Gastroesophageal sphincter (tissue), 4 donors: Measurements from ENCODE around the gene FBXO46. TPM values are rescaled to one million over a fixed set of nuclear protein-coding genes. Genes with fewer than 3 reads are reported as not detected.

ENCODE experiments used
- ATAC-seq: fragments of 150-250 bp; one replicate; pipeline ENCODE4 v1.9.1; 2016; ENCODE audit warnings: mild to moderate bottlenecking, moderate library complexity
- H3K27ac ChIP-seq, 4 donors: fragments of 200-600 bp; sonication (generic) in 3 of 4; 1 replicate in 3 of 4; 2 replicates in 1 of 4; pipeline ENCODE4 v1.5.1; 2016 to 2019
- H3K27me3 ChIP-seq: fragments of 200-600 bp; sonication (generic); one replicate; pipeline ENCODE4 v1.5.1; 2019
- H3K36me3 ChIP-seq, 2 donors: fragments of 200-600 bp; sonication (generic); one replicate each; pipeline ENCODE4 v1.5.1; 2019; ENCODE audit warnings: control low read depth in 1 of 2
- H3K4me1 ChIP-seq, 3 donors: fragments of 200-600 bp; sonication (generic); 1 replicate in 2 of 3; 2 replicates in 1 of 3; pipeline ENCODE4 v1.5.1; 2016 to 2019; ENCODE audit warnings: control low read depth in 2 of 3
- H3K4me3 ChIP-seq, 2 donors: fragments of 200-600 bp; sonication (generic); one replicate each; pipeline ENCODE4 v1.5.1; 2019; ENCODE audit warnings: mild to moderate bottlenecking in 1 of 2, moderate library complexity in 1 of 2
- H3K9me3 ChIP-seq, 3 donors: fragments of 200-600 bp; sonication (generic); one replicate each; pipeline ENCODE4 v1.5.1; 2017 to 2019; ENCODE audit warnings: control low read depth in 2 of 3
- EP300 ChIP-seq: sonication (generic); formaldehyde crosslinking; IDR thresholded peaks from one replicate; pipeline ENCODE4 v1.6.1; 2017; ENCODE audit warnings: antibody characterized with exemption, mild to moderate bottlenecking
- POLR2A ChIP-seq, 2 donors: fragments of 450-650 bp; IDR thresholded peaks; one replicate each; pipeline ENCODE4 v1.6.1; 2017; ENCODE audit warnings: antibody characterized with exemption in 2 of 2, mild to moderate bottlenecking in 2 of 2, moderate library complexity in 1 of 2
- POLR2AphosphoS5 ChIP-seq: sonication (generic); formaldehyde crosslinking; IDR thresholded peaks from one replicate; pipeline ENCODE4 v1.6.1; 2017; ENCODE audit warnings: antibody characterized with exemption
- WGBS, 2 donors: methylation state at CpG; one replicate each; pipeline ENCODE4 v1.1.5; 2018; ENCODE audit warnings: low coverage in 1 of 2; 5-methylcytosine and 5-hydroxymethylcytosine counted together
- total RNA-seq, 4 donors: library from RNA; depleted of rRNA; stranded (reverse); fragments of >200 nt; gene quantifications; one replicate each; pipeline ENCODE4 v1.1.0, GENCODE V29; 2016
- TF ChIP-seq, protein P1 (sequence below), 4 experiments: fragments of 200-600 bp in 2 of 4; fragments of 450-650 bp in 2 of 4; sonication (generic) in 1 of 4; IDR thresholded peaks; one replicate each; pipeline ENCODE4 v1.5.1; 2017 to 2019; ENCODE audit warnings: antibody characterized with exemption in 4 of 4, mild to moderate bottlenecking in 2 of 4, moderate library complexity in 2 of 4

Gene FBXO46
- total RNA-seq, 4 donors from 2014 or later: 12.1 to 20.5 (median 14.9) TPM

DNA sequence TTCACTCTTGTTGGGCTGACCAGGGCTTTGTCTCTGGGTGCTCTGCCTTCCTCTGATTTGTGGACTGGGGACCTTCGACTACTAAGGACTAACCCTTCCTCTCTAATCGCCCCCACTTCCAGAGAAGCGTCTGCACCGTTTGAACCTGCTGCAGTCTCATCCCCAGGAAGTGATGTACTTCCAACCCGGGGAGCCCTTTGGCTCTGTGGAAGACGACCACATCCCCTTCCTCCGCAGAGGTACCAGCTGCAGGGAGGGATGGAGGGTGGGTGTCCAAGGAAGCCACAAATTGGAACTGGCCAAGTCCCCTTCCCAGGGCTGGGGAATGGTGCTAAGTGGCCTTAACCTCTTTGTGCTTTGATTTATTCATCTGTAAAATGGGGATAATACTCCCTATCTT is 29.0 kb downstream of the FBXO46 start:
- 60 to 76% methylated on average over 1 to 5 of the region's 7 CpGs for WGBS, 2 donors
- Histone ChIP-seq H3K9me3 (no peaks in the 10 kb centered on the region), H3K27me3 (no peaks in the 10 kb centered on the region), H3K4me1 (no peaks in the 10 kb centered on the region), H3K36me3 (peaks cover 0 to 44% of the 10 kb centered on the region in 2 donors), H3K4me3 (no peak overlapping the region), H3K27ac (no peak overlapping the region)
- TF ChIP-seq POLR2AphosphoS5 (no peak), EP300 (no peak), POLR2A (IDR thresholded peaks at IDR 0.05) (no peak)
- TF ChIP-seq, protein P1, sequence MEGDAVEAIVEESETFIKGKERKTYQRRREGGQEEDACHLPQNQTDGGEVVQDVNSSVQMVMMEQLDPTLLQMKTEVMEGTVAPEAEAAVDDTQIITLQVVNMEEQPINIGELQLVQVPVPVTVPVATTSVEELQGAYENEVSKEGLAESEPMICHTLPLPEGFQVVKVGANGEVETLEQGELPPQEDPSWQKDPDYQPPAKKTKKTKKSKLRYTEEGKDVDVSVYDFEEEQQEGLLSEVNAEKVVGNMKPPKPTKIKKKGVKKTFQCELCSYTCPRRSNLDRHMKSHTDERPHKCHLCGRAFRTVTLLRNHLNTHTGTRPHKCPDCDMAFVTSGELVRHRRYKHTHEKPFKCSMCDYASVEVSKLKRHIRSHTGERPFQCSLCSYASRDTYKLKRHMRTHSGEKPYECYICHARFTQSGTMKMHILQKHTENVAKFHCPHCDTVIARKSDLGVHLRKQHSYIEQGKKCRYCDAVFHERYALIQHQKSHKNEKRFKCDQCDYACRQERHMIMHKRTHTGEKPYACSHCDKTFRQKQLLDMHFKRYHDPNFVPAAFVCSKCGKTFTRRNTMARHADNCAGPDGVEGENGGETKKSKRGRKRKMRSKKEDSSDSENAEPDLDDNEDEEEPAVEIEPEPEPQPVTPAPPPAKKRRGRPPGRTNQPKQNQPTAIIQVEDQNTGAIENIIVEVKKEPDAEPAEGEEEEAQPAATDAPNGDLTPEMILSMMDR (IDR thresholded peaks at IDR 0.05): no peak
- no peak for ATAC-seq

DNA sequence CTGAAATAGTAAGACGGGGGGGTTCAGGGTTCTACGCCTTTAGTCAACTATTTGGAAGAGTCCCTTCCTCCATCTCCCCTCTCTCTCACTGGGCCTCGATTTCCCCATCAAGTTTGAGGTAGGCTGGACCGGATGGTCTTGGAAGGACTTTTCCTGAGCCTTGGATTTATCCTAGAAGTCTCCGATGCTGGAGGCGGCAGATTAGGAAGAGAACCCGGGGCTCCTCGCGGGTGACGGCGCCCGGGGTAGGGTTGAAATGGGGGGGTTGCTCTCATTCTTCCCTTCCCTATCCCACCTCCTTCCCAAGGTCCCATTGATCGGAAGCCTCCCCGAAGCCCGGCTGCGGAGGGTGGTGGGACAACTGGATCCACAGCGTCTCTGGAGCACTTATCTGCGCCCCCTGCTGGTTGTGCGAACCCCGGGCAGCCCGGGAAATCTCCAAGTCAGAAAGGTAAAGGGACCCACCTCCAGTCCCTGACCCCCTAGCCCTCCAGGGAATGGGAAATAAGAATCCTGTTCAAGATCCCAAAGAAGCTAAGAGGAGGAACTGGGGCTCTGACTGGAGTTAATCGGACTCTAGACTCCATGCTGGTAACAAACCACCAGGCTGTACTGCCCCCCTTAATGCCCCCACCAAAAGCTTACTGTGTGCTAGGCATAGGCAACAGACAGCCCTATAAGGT is 37.4 kb downstream of the FBXO46 start:
- Histone ChIP-seq H3K4me3 (peak overlapping the region; percentile 82 to 86), H3K4me1 (peaks cover 0 to 26% (median 10%) of the 10 kb centered on the region in 3 donors), H3K27ac (peak overlapping the region; percentile 73 to 97 (median 94)), H3K27me3 (no peaks in the 10 kb centered on the region), H3K36me3 (peaks cover 0 to 36% of the 10 kb centered on the region in 2 donors), H3K9me3 (no peaks in the 10 kb centered on the region)
- TF ChIP-seq POLR2A (IDR thresholded peaks at IDR 0.05): no peak
- TF ChIP-seq, protein P1 (IDR thresholded peaks at IDR 0.05): peak in 3 of 4 experiments; percentile 78 to 91 (median 86)
- ATAC-seq: no peak
- 0 to 40% methylated on average over 1 to 3 of the region's 22 CpGs for WGBS, 2 donors

DNA sequence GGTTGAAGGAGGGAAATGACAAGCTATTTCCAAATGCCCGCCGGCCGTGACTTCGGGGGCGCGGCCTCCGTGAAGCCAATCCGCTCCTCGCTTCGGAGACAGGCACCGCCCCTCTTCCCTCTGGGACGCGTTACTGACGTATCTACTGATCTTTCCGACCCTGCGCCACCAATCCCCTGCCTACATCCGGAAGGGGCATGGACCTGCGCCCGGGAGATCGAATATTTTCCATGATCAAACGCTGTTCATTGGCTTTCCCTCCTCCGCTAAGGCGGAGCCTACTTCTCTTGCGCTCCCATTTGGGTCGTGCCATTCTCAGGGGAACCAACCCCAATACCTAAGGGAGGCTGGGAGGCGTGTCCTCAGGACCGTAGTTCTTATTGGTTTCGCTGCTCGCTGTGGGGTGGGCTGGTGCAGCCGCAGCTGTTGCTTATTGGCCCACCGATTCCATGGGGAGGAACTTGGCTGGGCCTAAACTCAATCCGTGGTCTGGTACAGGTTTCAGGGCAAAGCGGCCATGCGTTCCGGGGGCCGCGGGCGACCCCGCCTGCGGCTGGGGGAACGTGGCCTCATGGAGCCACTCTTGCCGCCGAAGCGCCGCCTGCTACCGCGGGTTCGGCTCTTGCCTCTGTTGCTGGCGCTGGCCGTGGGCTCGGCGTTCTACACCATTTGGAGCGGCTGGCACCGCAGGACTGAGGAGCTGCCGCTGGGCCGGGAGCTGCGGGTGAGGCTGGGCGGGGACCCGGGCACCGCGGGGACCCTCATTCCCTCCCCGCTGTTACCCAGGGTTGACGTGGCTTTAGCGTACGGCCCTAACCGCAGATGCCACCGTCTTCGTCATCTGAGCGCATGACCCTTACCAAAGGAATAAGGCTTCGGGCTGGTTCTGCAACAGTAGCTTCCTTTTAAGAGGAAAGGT is 38.2 kb downstream of the FBXO46 start, which contains the start of gene QPCTL:
TSS of gene QPCTL (plus strand) at position 480 of the 919 bp plus-strand sequence. CDS start at position 518, 38 bp downstream.
- 2% methylated on average over 16 of the region's 70 CpGs; no CpG with 5 or more reads in 1 of the 2 donors for WGBS, 2 donors

DNA sequence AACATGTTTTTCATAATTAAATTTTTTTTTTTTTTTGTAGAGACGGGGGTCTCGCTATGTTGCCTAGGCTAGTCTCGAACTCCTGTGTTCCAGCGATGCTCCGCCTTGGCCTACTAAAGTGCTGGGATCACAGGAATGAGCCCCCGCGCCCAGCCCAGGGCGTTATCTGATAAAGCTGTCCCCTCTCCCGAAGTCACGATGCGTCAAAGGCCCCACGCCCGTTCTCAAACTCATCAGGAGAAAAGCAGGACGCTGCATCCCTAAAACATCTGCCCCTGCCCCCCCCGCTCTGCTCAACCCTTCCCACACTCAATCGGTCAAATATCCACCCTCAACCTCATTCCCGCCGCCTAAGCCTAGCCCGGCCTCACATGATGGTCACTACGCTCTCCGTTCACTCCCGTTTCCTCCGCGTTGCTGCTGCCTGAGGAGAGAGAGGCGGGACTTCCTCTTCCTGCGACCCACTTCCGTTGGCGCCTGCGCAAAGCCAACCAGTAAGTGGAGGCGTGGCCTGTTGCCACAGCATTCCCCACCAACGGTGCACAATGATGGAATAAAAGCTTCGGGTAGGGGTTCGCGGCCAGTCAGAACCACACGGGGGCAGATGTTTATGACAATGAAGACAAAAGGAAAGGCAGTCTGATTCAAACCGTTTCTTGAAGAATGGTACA is 39.0 kb downstream of the FBXO46 start, which contains the start of gene SNRPD2:
TSS of gene SNRPD2 (minus strand) at position 438 of the 671 bp plus-strand sequence. CDS start at position 373, 65 bp downstream.
- ATAC-seq: peak; percentile 85
- TF ChIP-seq, protein P1 (IDR thresholded peaks at IDR 0.05): peak in 1 of 4 experiments; percentile 19
- TF ChIP-seq EP300 (no peak), POLR2AphosphoS5 (peak; percentile 96), POLR2A (IDR thresholded peaks at IDR 0.05) (peak; percentile 72 to 84)
- Histone ChIP-seq H3K4me3 (peak within 1 kb of the TSS; percentile 82 to 86), H3K36me3 (peaks cover 0 to 44% of the 10 kb centered on the region in 2 donors), H3K9me3 (no peaks in the 10 kb centered on the region), H3K27me3 (no peaks in the 10 kb centered on the region), H3K27ac (peak within 1 kb of the TSS; percentile 73 to 97 (median 94)), H3K4me1 (peaks cover 0 to 26% (median 10%) of the 10 kb centered on the region in 3 donors)
- 0% methylated on average over 17 to 23 of the region's 36 CpGs for WGBS, 2 donors

More for the DNA sequence above, 38.2 kb downstream of the FBXO46 start, which contains the start of gene QPCTL:
- Histone ChIP-seq H3K27me3 (no peaks in the 10 kb centered on the region), H3K4me3 (peak within 1 kb of the TSS; percentile 82 to 86), H3K9me3 (no peaks in the 10 kb centered on the region), H3K27ac (peak within 1 kb of the TSS; percentile 73 to 97 (median 94)), H3K36me3 (peaks cover 0 to 39% of the 10 kb centered on the region in 2 donors), H3K4me1 (peaks cover 0 to 26% (median 10%) of the 10 kb centered on the region in 3 donors)
- TF ChIP-seq, protein P1 (IDR thresholded peaks at IDR 0.05): no peak
- peak; percentile 51 to 56 for TF ChIP-seq POLR2A (IDR thresholded peaks at IDR 0.05)
- peak; percentile 53 for TF ChIP-seq POLR2AphosphoS5
- TF ChIP-seq EP300: no peak
- ATAC-seq: peak; percentile 95
